Mesothelial cell of epicardium (in vitro differentiated cells): ENCODE data around the gene SUGP2. TPM values are rescaled to one million over a fixed set of nuclear protein-coding genes. Genes with fewer than 3 reads are reported as not detected.
"Not testable (repeated sequence)": the region's sequence is repeated elsewhere in the genome, so short reads cannot be mapped to it uniquely, and the experiment has no call there.

ENCODE experiments used
- DNase-seq, 2 experiments: peaks; one replicate each; pipeline ENCODE4 v3.0.0; 2021; ENCODE audit warnings: low spot score in 2 of 2; ENCODE audit not compliant: unreplicated experiment in 2 of 2
- H3K27ac Mint-ChIP-seq: 2 replicates; pipeline ENCODE4 v1.8.0; 2021; ENCODE audit warnings: mixed read lengths
- H3K27me3 Mint-ChIP-seq: 2 replicates; pipeline ENCODE4 v1.8.0; 2021; ENCODE audit warnings: low read depth, mixed read lengths
- H3K36me3 Mint-ChIP-seq: 2 replicates; pipeline ENCODE4 v1.8.0; 2021; ENCODE audit warnings: mixed read lengths
- H3K4me1 Mint-ChIP-seq: 2 replicates; pipeline ENCODE4 v1.8.0; 2021; ENCODE audit warnings: mixed read lengths
- H3K4me3 Mint-ChIP-seq: 2 replicates; pipeline ENCODE4 v1.8.0; 2021; ENCODE audit warnings: mild to moderate bottlenecking, moderate library complexity, mixed read lengths
- H3K9me3 Mint-ChIP-seq: 2 replicates; pipeline ENCODE4 v1.8.0; 2021; ENCODE audit warnings: mixed read lengths
- total RNA-seq: library from RNA; stranded (reverse); gene quantifications from 3 replicates; pipeline ENCODE4 v1.2.1, GENCODE V29; 2021
- TF ChIP-seq, protein P1 (sequence below): fragments of 200-600 bp; sonication (generic); IDR thresholded peaks from one replicate; pipeline ENCODE4 v1.5.0; 2021; ENCODE audit warnings: antibody characterized with exemption; ENCODE audit not compliant: unreplicated experiment

Gene SUGP2
- total RNA-seq, 1 donor from 2014 or later: 152 TPM

GRCh38 chr19:18960370-18960769 lies 72.9 kb downstream of the SUGP2 start:
- H3K4me1 Mint-ChIP-seq: no peaks in the 10 kb centered on the region
- H3K27me3 Mint-ChIP-seq: peaks cover 14% of the 10 kb centered on the region
- H3K27ac Mint-ChIP-seq: no peak overlapping the region
- H3K9me3 Mint-ChIP-seq: no peaks in the 10 kb centered on the region
- TF ChIP-seq, protein P1, sequence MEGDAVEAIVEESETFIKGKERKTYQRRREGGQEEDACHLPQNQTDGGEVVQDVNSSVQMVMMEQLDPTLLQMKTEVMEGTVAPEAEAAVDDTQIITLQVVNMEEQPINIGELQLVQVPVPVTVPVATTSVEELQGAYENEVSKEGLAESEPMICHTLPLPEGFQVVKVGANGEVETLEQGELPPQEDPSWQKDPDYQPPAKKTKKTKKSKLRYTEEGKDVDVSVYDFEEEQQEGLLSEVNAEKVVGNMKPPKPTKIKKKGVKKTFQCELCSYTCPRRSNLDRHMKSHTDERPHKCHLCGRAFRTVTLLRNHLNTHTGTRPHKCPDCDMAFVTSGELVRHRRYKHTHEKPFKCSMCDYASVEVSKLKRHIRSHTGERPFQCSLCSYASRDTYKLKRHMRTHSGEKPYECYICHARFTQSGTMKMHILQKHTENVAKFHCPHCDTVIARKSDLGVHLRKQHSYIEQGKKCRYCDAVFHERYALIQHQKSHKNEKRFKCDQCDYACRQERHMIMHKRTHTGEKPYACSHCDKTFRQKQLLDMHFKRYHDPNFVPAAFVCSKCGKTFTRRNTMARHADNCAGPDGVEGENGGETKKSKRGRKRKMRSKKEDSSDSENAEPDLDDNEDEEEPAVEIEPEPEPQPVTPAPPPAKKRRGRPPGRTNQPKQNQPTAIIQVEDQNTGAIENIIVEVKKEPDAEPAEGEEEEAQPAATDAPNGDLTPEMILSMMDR: no peak
- H3K36me3 Mint-ChIP-seq: no peaks in the 10 kb centered on the region
- H3K4me3 Mint-ChIP-seq: no peak overlapping the region
- no peak for DNase-seq

DNA sequence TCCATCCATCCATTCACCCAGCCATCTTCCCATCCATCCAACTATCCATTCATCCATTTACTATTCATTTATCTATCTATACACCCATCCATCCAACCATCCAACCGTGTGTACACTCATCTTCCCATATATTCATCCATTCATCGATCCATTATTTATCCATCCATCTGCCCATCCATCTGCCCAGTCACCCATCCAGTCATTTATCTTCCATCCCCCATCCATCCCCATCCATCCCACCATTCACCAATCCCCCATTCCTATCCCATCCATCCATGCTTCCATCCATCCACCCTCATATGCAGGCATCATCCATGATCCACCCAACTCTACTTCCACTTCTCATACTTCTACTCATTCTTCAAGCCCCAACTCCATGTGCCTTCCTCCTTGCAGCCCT lies 78.3 kb downstream of the SUGP2 start:
- Mint-ChIP-seq H3K9me3 (peaks cover 4% of the 10 kb centered on the region), H3K27ac (no peak overlapping the region), H3K4me3 (no peak overlapping the region), H3K4me1 (no peaks in the 10 kb centered on the region), H3K27me3 (peaks cover 3% of the 10 kb centered on the region), H3K36me3 (no peaks in the 10 kb centered on the region)
- DNase-seq: no peak
- TF ChIP-seq, protein P1: no peak

DNA sequence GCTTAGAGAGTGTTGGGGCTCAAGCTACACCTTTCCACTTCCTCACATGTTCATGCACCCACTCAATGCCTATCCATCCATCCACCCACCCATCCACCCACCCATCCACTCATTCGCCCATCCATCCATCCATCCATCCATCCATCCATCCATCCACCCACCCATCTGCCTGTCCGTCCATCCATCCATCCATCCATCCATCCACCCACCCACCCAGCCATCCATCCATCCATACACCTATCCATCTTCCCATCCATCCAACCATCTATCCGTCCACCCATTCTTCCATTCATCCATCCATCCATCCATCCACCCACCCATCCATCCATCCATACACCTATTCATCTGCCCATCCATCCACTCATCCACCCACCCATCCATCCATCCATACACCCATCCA lies 79.2 kb downstream of the SUGP2 start:
- peaks cover 4% of the 10 kb centered on the region for H3K9me3 Mint-ChIP-seq
- no peaks in the 10 kb centered on the region for H3K4me1 Mint-ChIP-seq
- TF ChIP-seq, protein P1: no peak
- DNase-seq: no peak
- no peaks in the 10 kb centered on the region for H3K36me3 Mint-ChIP-seq
- H3K27ac Mint-ChIP-seq: no peak overlapping the region
- H3K27me3 Mint-ChIP-seq: peaks cover 3% of the 10 kb centered on the region
- H3K4me3 Mint-ChIP-seq: no peak overlapping the region

DNA sequence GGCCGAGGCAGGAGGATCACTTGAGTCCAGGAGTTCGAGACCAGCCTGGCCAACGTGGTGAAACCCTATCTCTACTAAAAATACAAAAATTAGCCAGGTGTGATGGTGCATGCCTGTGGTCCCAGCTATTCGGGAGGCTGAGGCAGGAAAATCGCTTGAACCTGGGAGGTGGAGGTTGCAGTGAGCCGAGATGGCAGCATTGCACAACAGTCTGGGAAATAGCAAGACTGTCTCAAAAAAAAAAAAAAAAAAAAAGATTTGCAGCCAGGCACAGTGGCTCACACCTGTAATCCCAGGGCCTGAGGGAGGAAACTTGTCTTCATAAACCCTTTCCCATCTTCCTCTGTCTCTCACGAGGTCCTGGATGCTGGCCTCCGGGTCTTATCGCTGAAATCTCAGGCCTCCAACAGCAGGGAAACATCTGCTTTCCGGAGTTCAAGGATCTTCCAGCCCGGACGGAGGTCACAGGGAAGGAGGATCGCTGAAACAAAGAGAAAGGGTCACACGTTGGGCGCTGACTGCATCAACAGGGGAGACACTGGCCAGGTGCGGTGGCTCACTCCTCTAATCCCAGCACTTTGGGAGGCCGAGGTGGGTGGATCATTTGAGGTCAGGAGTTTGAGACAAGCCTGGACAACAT lies 80.8 kb downstream of the SUGP2 start:
- not testable (repeated sequence) for H3K36me3 Mint-ChIP-seq, H3K9me3 Mint-ChIP-seq, DNase-seq, H3K4me1 Mint-ChIP-seq, H3K4me3 Mint-ChIP-seq, H3K27ac Mint-ChIP-seq, H3K27me3 Mint-ChIP-seq

- H3K36me3 Mint-ChIP-seq: no peaks in the 10 kb centered on the region
- no peak overlapping the region for H3K27ac Mint-ChIP-seq
- peaks cover 1% of the 10 kb centered on the region for H3K27me3 Mint-ChIP-seq
- H3K9me3 Mint-ChIP-seq: peaks cover 4% of the 10 kb centered on the region
- TF ChIP-seq, protein P1: no peak
- H3K4me3 Mint-ChIP-seq: no peak overlapping the region
- no peaks in the 10 kb centered on the region for H3K4me1 Mint-ChIP-seq
- DNase-seq: no peak
Measured at GRCh38 chr19:18951721-18952281, 81.5 kb downstream of the SUGP2 start.

GRCh38 chr19:18949858-18950257 lies 83.5 kb downstream of the SUGP2 start:
- H3K27ac Mint-ChIP-seq: no peak overlapping the region
- TF ChIP-seq, protein P1: no peak
- H3K4me1 Mint-ChIP-seq: no peaks in the 10 kb centered on the region
- no peak for DNase-seq
- H3K9me3 Mint-ChIP-seq: peaks cover 1% of the 10 kb centered on the region
- no peaks in the 10 kb centered on the region for H3K36me3 Mint-ChIP-seq
- H3K27me3 Mint-ChIP-seq: peaks cover 1% of the 10 kb centered on the region
- H3K4me3 Mint-ChIP-seq: no peak overlapping the region
